A673 (cell line): Measurements from ENCODE around the gene SEMA6A. TPM values are rescaled to one million over a fixed set of nuclear protein-coding genes. Genes with fewer than 3 reads are reported as not detected.

Source experiments
- BruUV-seq: library from RNA; stranded (reverse); fragments of 400-500 nt; replicated peaks from 2 replicates; lab custom pipeline; 2021; lab: Mats Ljungman, UMichigan
- CTCF ChIA-PET: fragments of 300-600 bp; sonication (Branson Sonifier 250); formaldehyde crosslinking; loops from one replicate; lab custom pipeline; 2022; ENCODE audit warnings: antibody characterized with exemption; lab: Charles Lee
- POLR2A ChIA-PET: fragments of 300-600 bp; sonication (Branson Sonifier 250); formaldehyde crosslinking; loops from one replicate; lab custom pipeline; 2022; ENCODE audit warnings: antibody characterized with exemption; ENCODE audit not compliant: low non-redundant PET; lab: Charles Lee
- DNase-seq: peaks from one replicate; pipeline ENCODE4 v3.0.0-alpha.2; 2015; ENCODE audit warnings: low spot score
- H3K27ac ChIP-seq: fragments of 200-600 bp; sonication (generic); 2 replicates; pipeline ENCODE4 v1.5.1; 2016; ENCODE audit warnings: mixed run types, low read depth, mild to moderate bottlenecking, mixed read lengths, antibody characterized with exemption, low read length; ENCODE audit not compliant: poor library complexity, severe bottlenecking
- H3K27me3 ChIP-seq: fragments of 200-600 bp; sonication (generic); replicated peaks from 2 replicates; pipeline ENCODE4 v1.6.1; 2017; ENCODE audit warnings: mixed run types, low read depth, mild to moderate bottlenecking, mixed read lengths, antibody characterized with exemption, low read length; ENCODE audit not compliant: insufficient read depth, poor library complexity
- H3K36me3 ChIP-seq: fragments of 200-600 bp; sonication (generic); 2 replicates; pipeline ENCODE4 v1.6.1; 2016; ENCODE audit warnings: mixed run types, mild to moderate bottlenecking, mixed read lengths, antibody characterized with exemption, low read length; ENCODE audit not compliant: insufficient read depth, poor library complexity, severe bottlenecking
- H3K4me1 ChIP-seq: fragments of 200-600 bp; sonication (generic); 2 replicates; pipeline ENCODE4 v1.6.1; 2017; ENCODE audit warnings: mixed run types, mild to moderate bottlenecking, mixed read lengths, antibody characterized with exemption, low read length; ENCODE audit not compliant: insufficient read depth, poor library complexity, severe bottlenecking
- H3K4me3 ChIP-seq: fragments of 200-600 bp; sonication (generic); 2 replicates; pipeline ENCODE4 v1.5.1; 2016; ENCODE audit warnings: low read depth, mixed run types, mild to moderate bottlenecking, mixed read lengths, low read length; ENCODE audit not compliant: poor library complexity, severe bottlenecking
- H3K9me3 ChIP-seq: fragments of 200-600 bp; sonication (generic); 2 replicates; pipeline ENCODE4 v1.6.1; 2016; ENCODE audit warnings: mixed run types, low read depth, mild to moderate bottlenecking, mixed read lengths, antibody characterized with exemption, low read length; ENCODE audit not compliant: poor library complexity, severe bottlenecking
- EZH2 ChIP-seq: fragments of 200-600 bp; sonication (generic); IDR thresholded peaks from 2 replicates; pipeline ENCODE4 v1.6.1; 2017; ENCODE audit warnings: borderline replicate concordance, low read depth, mild to moderate bottlenecking, mixed read lengths, antibody characterized with exemption, low read length; ENCODE audit not compliant: poor library complexity, severe bottlenecking
- intact Hi-C: fragments of 100-400 bp; cut with micrococcal nuclease; formaldehyde crosslinking; loops from one replicate; pipeline ENCODE4 v1.10.0; 2022; ENCODE audit not compliant: unreplicated experiment
- total RNA-seq: library from RNA; stranded (reverse); gene quantifications from 2 replicates; pipeline ENCODE4 v1.2.3, GENCODE V29; 2021
- TF ChIP-seq, protein P1 (sequence below): fragments of 300-800, 200-600 bp; sonication (generic); conservative IDR thresholded peaks from 2 replicates; pipeline ENCODE4 v1.5.1; 2017; ENCODE audit warnings: low read depth, mild to moderate bottlenecking, antibody characterized with exemption, low read length, moderate library complexity, mixed read lengths

The SEMA6A gene
- total RNA-seq, 1 experiment from 2014 or later: 10.6 TPM

DNA sequence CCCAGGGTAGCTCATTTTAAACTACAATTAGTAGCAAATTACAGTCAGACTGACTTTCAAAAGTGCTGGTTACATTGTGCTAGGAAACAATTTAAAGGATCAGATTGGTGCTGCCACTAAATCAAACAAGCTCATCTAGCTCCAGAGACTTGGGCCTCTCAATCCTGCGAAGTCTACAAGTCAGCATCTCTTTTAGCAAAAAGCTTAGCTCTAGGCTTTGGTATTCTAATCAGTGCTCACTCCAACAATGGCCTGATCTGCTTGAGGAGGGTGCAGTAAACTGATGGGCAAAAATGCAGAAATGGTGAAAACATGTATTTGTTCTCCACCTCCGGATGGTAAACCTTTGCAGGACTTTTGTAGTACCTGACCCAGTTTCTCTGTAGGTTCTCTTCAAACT, 47.0 kb upstream of the SEMA6A start:
- intact Hi-C loops: no loop called here
- TF ChIP-seq, protein P1, sequence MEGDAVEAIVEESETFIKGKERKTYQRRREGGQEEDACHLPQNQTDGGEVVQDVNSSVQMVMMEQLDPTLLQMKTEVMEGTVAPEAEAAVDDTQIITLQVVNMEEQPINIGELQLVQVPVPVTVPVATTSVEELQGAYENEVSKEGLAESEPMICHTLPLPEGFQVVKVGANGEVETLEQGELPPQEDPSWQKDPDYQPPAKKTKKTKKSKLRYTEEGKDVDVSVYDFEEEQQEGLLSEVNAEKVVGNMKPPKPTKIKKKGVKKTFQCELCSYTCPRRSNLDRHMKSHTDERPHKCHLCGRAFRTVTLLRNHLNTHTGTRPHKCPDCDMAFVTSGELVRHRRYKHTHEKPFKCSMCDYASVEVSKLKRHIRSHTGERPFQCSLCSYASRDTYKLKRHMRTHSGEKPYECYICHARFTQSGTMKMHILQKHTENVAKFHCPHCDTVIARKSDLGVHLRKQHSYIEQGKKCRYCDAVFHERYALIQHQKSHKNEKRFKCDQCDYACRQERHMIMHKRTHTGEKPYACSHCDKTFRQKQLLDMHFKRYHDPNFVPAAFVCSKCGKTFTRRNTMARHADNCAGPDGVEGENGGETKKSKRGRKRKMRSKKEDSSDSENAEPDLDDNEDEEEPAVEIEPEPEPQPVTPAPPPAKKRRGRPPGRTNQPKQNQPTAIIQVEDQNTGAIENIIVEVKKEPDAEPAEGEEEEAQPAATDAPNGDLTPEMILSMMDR: no peak
- no peak for TF ChIP-seq EZH2
- CTCF ChIA-PET: no interaction called here
- Histone ChIP-seq H3K4me1 (peaks cover 17% of the 10 kb centered on the region), H3K4me3 (no peak overlapping the region), H3K36me3 (no peaks in the 10 kb centered on the region), H3K9me3 (no peaks in the 10 kb centered on the region), H3K27ac (no peak overlapping the region), H3K27me3 (no peaks in the 10 kb centered on the region)
- no peak for DNase-seq
- POLR2A ChIA-PET: no interaction called here
- BruUV-seq: no TSS peak

DNA sequence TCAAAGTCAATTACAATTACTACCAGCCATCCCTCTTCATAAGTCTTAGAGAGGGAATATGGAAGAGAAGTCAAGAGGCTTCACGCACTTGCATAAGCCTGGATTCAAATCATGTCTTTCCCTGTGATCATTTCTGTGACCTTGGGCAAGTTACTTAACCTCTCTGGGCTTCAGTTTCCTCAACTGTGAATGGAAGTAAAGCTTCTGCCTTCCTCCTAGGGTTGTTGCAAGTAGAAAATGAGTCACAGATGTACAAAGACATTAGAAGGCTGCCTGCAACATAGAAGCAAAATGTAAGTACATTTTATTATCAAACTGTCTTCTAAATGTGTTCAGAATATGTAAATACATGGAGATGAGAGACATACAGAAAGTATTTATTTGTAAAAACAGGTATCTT, 42.3 kb upstream of the SEMA6A start:
- intact Hi-C loops: no loop called here
- Histone ChIP-seq H3K27me3 (no peaks in the 10 kb centered on the region), H3K36me3 (no peaks in the 10 kb centered on the region), H3K4me3 (no peak overlapping the region), H3K9me3 (no peaks in the 10 kb centered on the region), H3K27ac (no peak overlapping the region), H3K4me1 (peaks cover 15% of the 10 kb centered on the region)
- TF ChIP-seq EZH2: no peak
- TF ChIP-seq, protein P1: no peak
- no peak for DNase-seq
- no TSS peak for BruUV-seq
- POLR2A ChIA-PET: no interaction called here
- CTCF ChIA-PET: no interaction called here

DNA sequence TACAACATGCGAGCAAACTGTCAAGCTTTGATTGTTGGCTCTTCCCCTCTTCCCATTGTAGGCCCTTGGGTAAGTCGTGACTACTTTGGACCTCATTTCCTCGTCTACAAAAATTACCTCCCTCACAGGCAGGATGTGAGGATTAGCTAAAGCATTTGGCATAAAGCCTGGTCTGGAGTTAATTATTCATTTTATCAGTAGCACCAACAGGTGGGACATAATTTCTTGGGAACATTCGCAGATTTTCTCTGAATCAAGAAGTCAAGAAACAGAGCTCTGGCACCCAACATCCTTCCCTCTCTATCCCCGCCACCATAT, 39.9 kb upstream of the SEMA6A start:
- Histone ChIP-seq H3K4me3 (no peak overlapping the region), H3K4me1 (peaks cover 17% of the 10 kb centered on the region), H3K9me3 (no peaks in the 10 kb centered on the region), H3K27me3 (no peaks in the 10 kb centered on the region), H3K27ac (no peak overlapping the region), H3K36me3 (no peaks in the 10 kb centered on the region)
- ChIA-PET POLR2A (no interaction called here), CTCF (no interaction called here)
- intact Hi-C loops: no loop called here
- no peak for DNase-seq
- no TSS peak for BruUV-seq
- TF ChIP-seq, protein P1: no peak
- TF ChIP-seq EZH2: no peak
